Caki2 (cell line): Measurements from ENCODE around the gene PRKCB. TPM values are rescaled to one million over a fixed set of nuclear protein-coding genes. Genes with fewer than 3 reads are reported as not detected.

Experiments
- DNase-seq: peaks from one replicate; pipeline ENCODE4 v3.0.0-alpha.2; 2015; ENCODE audit warnings: low read depth
- in situ Hi-C: cut with HindIII; loops from 2 replicates; pipeline ENCODE4 v1.10.0; 2016; ENCODE audit warnings: low sequenced_read_pairs, low pct_unique_long_range_greater_than_20kb, mixed read lengths
- total RNA-seq: library from RNA; depleted of rRNA; stranded (reverse); fragments of >200 nt; shearing (Covaris generic); gene quantifications from 2 replicates; pipeline ENCODE4 v1.2.3, GENCODE V29; 2014; ENCODE audit warnings: low replicate concordance

PRKCB gene
- total RNA-seq, 1 experiment from 2014 or later = not detected

DNA sequence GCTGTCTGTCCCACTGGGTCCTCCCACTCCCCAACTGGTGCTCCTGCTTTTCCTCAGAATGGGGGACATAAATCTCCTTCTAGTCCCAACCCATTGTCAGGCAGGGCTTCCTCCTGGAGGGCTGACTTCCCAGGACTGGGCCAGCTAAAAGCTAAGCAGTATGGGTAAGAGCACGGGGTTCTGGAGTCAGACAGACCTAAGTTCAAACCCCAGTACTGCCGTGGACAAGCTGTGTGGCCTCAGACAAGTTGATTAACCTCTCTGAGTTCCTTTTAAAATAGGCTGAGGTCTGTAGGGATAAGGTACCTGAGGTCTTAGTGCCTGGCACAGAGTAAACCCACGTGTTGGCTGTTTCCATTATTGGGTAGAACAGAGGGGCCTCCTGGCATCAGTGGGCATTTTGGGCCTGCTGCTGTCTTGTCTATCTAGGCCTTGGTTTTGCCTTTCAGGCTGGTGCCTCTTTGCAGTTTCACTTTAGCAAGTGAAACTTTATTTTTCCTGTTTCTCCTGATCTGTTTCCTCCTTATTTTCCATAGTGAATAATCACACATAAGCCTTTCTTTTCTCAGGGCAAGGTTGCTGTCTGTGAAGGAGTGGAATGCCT lies 114.6 kb downstream of the PRKCB start:
- in situ Hi-C loops = no loop called here
- DNase-seq = no peak

GRCh38 chr16:23950898-23951297 lies 115.1 kb downstream of the PRKCB start:
- DNase-seq = no peak
- in situ Hi-C loops = no loop called here

DNA sequence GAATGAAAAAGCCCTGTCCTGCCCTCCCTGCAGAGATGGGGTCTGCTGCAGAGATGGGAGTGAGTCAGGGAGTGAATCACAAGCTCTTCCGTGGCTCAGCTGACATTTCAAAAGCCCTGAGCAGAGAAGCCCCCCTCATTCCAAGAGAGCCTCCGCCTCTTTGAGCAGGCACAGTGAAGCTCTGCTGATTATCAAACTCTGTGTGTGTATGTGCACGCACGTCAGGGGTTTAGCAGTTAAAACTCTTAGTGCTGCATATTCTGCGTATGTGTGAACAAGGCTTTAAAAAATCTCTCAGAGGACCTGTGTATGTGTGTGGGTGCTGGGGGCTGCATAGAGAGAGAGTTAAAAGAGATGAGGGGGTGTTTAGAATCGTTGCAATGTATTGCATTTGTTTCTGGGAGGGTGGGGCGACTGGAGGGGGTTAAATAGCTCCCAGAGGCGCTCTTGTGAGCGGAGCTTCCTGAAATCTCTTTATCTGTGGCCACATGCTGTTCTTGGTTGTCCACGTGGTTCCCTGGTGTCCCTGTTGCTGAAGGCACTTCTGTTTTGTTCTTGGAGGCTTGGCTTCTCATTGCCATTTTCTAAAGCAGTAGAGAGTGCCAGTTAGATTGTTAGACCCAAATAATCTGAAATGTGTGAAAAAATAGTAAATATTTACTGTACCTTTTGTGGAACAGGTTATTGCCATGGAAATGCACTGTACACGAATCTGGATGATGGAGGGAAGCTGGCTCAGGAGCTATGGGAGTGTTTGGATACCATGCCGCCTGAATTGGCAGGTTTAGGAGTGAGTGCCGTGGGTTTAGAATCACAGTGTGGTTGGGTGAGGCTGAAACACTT lies 116.6 kb downstream of the PRKCB start:
- no peak for DNase-seq
- in situ Hi-C loops = no loop called here

DNA sequence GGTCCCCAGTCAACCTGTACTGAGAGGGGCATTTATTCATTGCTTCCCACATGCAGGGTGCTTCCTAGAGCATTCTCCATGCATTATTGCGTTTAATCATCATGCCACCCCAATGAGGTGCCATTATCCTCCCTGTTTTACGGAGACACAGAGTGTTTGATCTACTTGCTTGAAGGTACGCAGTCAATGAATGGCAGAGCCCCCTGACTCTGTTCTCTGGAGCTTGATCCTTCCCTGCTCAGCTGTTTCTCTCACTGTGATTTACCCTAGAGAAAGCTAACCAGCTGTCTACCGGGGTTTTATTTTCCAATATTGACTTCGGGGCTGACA lies 117.2 kb downstream of the PRKCB start:
- DNase-seq = no peak
- in situ Hi-C loops = no loop called here

GRCh38 chr16:23953476-23953875 lies 117.7 kb downstream of the PRKCB start:
- in situ Hi-C loops = no loop called here
- no peak for DNase-seq

GRCh38 chr16:23955088-23955487 lies 119.3 kb downstream of the PRKCB start:
- DNase-seq = no peak
- in situ Hi-C loops = no loop called here

GRCh38 chr16:23957287-23957686 lies 121.5 kb downstream of the PRKCB start:
- in situ Hi-C loops = no loop called here
- no peak for DNase-seq

- in situ Hi-C loops = no loop called here
- no peak for DNase-seq
Observed at GRCh38 chr16:23959072-23959751, 123.4 kb downstream of the PRKCB start.

- DNase-seq = no peak
- in situ Hi-C loops = no loop called here
Observed at GRCh38 chr16:23959752-23960072, 123.9 kb downstream of the PRKCB start.

GRCh38 chr16:23960081-23960885 lies 124.5 kb downstream of the PRKCB start:
- in situ Hi-C loops = no loop called here
- no peak for DNase-seq

DNA sequence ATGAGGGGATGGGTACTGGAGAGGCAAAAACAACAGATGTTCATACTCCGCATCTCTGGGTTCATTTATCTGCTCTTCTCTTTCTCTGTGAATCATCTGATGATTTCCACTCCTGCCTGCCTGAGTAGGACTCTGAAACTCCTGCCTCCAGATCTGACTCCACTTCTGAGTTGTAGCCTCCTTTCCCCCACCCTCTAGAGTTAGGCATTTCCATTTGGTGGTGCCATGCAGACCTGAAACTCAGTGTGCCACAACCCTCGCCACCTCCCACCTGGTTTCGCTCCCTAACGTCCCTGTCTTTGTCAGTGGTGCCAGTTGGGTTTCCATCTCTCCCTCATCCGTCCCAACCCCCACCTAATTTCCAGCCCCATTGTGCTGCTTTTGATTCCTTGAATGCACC lies 126.2 kb downstream of the PRKCB start:
- no peak for DNase-seq
- in situ Hi-C loops = no loop called here

DNA sequence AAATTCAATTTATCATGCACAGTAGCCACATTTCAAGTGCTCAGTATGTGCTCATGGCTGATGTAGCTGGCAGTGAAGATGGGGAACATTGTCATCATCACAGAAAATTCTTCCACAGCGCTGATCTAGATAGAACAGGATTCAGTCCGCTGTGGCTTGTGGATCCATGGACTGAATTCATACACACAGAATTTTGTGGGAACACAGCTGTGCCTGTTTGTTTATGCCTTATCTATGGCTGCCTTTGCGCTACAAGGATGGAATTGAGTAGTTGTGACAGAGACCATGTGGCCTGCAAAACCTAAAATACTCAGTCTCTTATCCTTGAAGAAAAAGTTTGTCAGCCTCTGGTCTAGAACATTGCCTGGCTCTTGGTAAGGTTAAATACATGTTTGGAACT lies 128.4 kb downstream of the PRKCB start:
- in situ Hi-C loops = no loop called here
- no peak for DNase-seq

- in situ Hi-C loops = no loop called here
- no peak for DNase-seq
Observed at GRCh38 chr16:23965137-23965733, 129.5 kb downstream of the PRKCB start.

DNA sequence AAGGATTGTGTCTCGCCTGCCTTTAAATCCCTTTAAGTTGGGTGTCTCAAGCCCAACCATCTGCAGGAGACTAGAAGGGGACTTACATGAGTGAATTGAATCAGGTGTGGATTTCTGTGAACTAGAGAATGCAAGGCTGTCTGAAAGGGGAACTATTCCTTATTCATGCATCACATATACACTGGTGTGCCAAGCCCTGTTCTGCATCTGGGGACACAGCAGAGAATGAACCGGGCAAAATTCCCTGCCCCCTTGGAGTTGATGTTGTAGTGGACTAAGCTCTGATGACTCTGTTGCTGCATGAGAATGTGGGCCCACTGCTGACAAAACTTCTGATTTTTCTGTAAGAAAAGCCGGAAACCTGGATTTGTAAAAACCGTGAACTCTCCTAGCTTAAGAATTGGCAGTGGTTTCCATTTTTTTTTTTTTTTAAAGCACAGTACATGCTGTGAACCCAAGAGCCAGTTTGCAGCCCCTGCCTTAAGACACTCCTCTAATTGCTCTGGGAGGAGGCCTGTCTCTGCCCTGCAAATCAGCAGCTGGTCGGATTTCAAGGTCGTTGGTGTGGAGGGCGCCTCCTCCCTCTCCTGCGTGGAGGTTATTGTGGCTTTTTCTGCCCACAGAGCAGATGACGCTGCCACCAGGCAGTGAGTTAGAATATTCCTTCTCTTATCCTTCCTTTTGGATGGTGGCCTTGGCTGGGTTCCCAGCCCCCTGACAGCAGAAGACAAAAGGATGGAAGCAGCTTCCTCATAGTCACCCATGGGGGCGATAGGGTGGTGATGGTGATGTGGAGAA lies 131.0 kb downstream of the PRKCB start:
- in situ Hi-C loops = no loop called here
- DNase-seq = no peak

GRCh38 chr16:23967775-23968174 lies 132.0 kb downstream of the PRKCB start:
- in situ Hi-C loops = no loop called here
- no peak for DNase-seq

- in situ Hi-C loops = no loop called here
- DNase-seq = no peak
Observed at GRCh38 chr16:23968176-23968575, 132.4 kb downstream of the PRKCB start.

GRCh38 chr16:23969468-23970297 lies 133.9 kb downstream of the PRKCB start:
- no peak for DNase-seq
- in situ Hi-C loops = no loop called here
